GM12878 (cell line): ENCODE measurements around the gene RAD51B. TPM values are rescaled to one million over a fixed set of nuclear protein-coding genes. Genes with fewer than 3 reads are reported as not detected.

Source experiments
- ATF2 ChIP-seq: IDR thresholded peaks from 2 replicates; pipeline ENCODE4 v1.6.1; 2012; ENCODE audit warnings: low read length, inconsistent platforms
- ATF7 ChIP-seq: fragments of 450-650 bp; IDR thresholded peaks from 2 replicates; pipeline ENCODE4 v1.6.1; 2016; ENCODE audit warnings: low read depth, mild to moderate bottlenecking
- BMI1 ChIP-seq: fragments of 450-650 bp; IDR thresholded peaks from 2 replicates; pipeline ENCODE4 v1.6.1; 2016; ENCODE audit warnings: mild to moderate bottlenecking, moderate library complexity, borderline replicate concordance
- CBX5 ChIP-seq: sonication (generic); IDR thresholded peaks from 2 replicates; pipeline ENCODE4 v1.6.1; 2016; ENCODE audit warnings: low read depth, moderate library complexity, mild to moderate bottlenecking, inconsistent platforms
- CHD2 ChIP-seq: IDR thresholded peaks from 2 replicates; pipeline ENCODE4 v1.6.1; 2011; ENCODE audit warnings: low read depth, low read length, improper control_type of control experiment, borderline replicate concordance
- CREB1 ChIP-seq: IDR thresholded peaks from 2 replicates; pipeline ENCODE4 v1.6.1; 2012; ENCODE audit warnings: low read depth, mild to moderate bottlenecking, inconsistent platforms
- CTCF ChIP-seq, 3 experiments: IDR thresholded peaks in 2 of 3; conservative IDR thresholded peaks in 1 of 3; 2 replicates each; pipeline ENCODE4 v1.5.1; 2011; ENCODE audit warnings: low read depth in 3 of 3, low read length in 3 of 3, mild to moderate bottlenecking in 3 of 3, control low read depth in 2 of 3, moderate library complexity in 2 of 3, inconsistent platforms in 1 of 3, mixed read lengths in 1 of 3; ENCODE audit not compliant: control insufficient read depth in 2 of 3, insufficient read depth in 1 of 3; ENCODE audit errors: extremely low read depth in 1 of 3
- E2F4 ChIP-seq: IDR thresholded peaks from 2 replicates; pipeline ENCODE4 v1.6.1; 2012; ENCODE audit warnings: low read depth, low read length, improper control_type of control experiment
- EZH2 ChIP-seq: IDR thresholded peaks from 2 replicates; pipeline ENCODE4 v1.6.1; 2012; ENCODE audit warnings: low read depth, mild to moderate bottlenecking, control low read depth, inconsistent platforms, low read length, borderline replicate concordance; ENCODE audit not compliant: control insufficient read depth
- FOXK2 ChIP-seq: fragments of 450-650 bp; IDR thresholded peaks from 2 replicates; pipeline ENCODE4 v1.6.1; 2017; ENCODE audit warnings: mild to moderate bottlenecking, moderate library complexity
- GATAD2B ChIP-seq: fragments of 450-650 bp; conservative IDR thresholded peaks from 2 replicates; pipeline ENCODE4 v1.6.1; 2017; ENCODE audit warnings: low read depth, mild to moderate bottlenecking, moderate library complexity
- HDGF ChIP-seq: fragments of 450-650 bp; IDR thresholded peaks from 2 replicates; pipeline ENCODE4 v1.6.1; 2016; ENCODE audit warnings: antibody characterized with exemption
- IKZF1 ChIP-seq: fragments of 450-650 bp; conservative IDR thresholded peaks from 2 replicates; pipeline ENCODE4 v1.6.1; 2017; ENCODE audit warnings: antibody characterized with exemption, mild to moderate bottlenecking
- IRF4 ChIP-seq: IDR thresholded peaks from 2 replicates; pipeline ENCODE4 v1.6.1; 2011; ENCODE audit warnings: low read depth, low read length
- IRF5 ChIP-seq: fragments of 450-650 bp; IDR thresholded peaks from 2 replicates; pipeline ENCODE4 v1.6.1; 2017; ENCODE audit warnings: borderline replicate concordance
- JUND ChIP-seq: IDR thresholded peaks from 2 replicates; pipeline ENCODE4 v1.6.1; 2012; ENCODE audit warnings: low read depth, mild to moderate bottlenecking, low read length, improper control_type of control experiment, moderate library complexity
- KAT2A ChIP-seq: conservative IDR thresholded peaks from 2 replicates; pipeline ENCODE4 v1.6.1; 2011; ENCODE audit warnings: low read depth, low read length; ENCODE audit not compliant: control insufficient read depth
- KDM1A ChIP-seq: fragments of 200-600 bp; sonication (generic); IDR thresholded peaks from 2 replicates; pipeline ENCODE4 v1.6.1; 2016; ENCODE audit warnings: borderline replicate concordance
- MXI1 ChIP-seq: fragments of 150-350 bp; IDR thresholded peaks from 2 replicates; pipeline ENCODE4 v1.6.1; 2011; ENCODE audit warnings: low read depth, mild to moderate bottlenecking, inconsistent platforms, low read length, improper control_type of control experiment
- PBX3 ChIP-seq: IDR thresholded peaks from 2 replicates; pipeline ENCODE4 v1.6.1; 2011; ENCODE audit warnings: mild to moderate bottlenecking, low read depth, low read length, moderate library complexity; ENCODE audit not compliant: insufficient replicate concordance
- RBBP5 ChIP-seq: fragments of 200-600 bp; sonication (generic); conservative IDR thresholded peaks from 2 replicates; pipeline ENCODE4 v1.6.1; 2016
- USF2 ChIP-seq: IDR thresholded peaks from 2 replicates; pipeline ENCODE4 v1.6.1; 2011; ENCODE audit warnings: low read depth, low read length, improper control_type of control experiment, borderline replicate concordance
- YBX1 ChIP-seq: fragments of 450-650 bp; IDR thresholded peaks from 2 replicates; pipeline ENCODE4 v1.6.1; 2016; ENCODE audit warnings: antibody characterized with exemption
- polyA plus RNA-seq, 11 experiments: library from polyadenylated mRNA; depleted of rRNA in 4 of 11; unstranded in 6 of 11; stranded (reverse) in 5 of 11; fragments of >200 nt; fragmentation: Nextera tagmentation in 4 of 11; fragmentation: Illumina TruSeq in 1 of 11; extraction: Ambion mirVana in 4 of 11; extraction: Trizol in 1 of 11; gene quantifications; 1 replicate in 1 of 11; 2 replicates in 10 of 11; pipeline versions ENCODE4 v1.2.1 to v1.2.3, GENCODE V29; 2011 to 2016; ENCODE audit warnings: inconsistent platforms in 2 of 11, missing spikeins in 2 of 11, low read depth in 1 of 11
- total RNA-seq, 4 experiments: library from RNA; depleted of rRNA in 3 of 4; stranded (reverse); fragments of >200 nt in 3 of 4; fragmentation: Illumina TruSeq in 1 of 4; extraction: Trizol in 1 of 4; gene quantifications; 2 replicates each; pipeline versions ENCODE4 v1.2.1 to v1.2.3, GENCODE V29; 2013 to 2021

The RAD51B gene
- total and polyA plus RNA-seq, 10 of the 15 experiments (the other 5 are each of a cell fraction or from before 2014, with no cell fraction given), result 9.8 to 26.8 (median 21.3) TPM

GRCh38 chr14:68506645-68507419 lies 687.3 kb downstream of the RAD51B start (continued):
- peak; percentile 68 for TF ChIP-seq MXI1
- TF ChIP-seq IRF5, result no peak
- no peak; the same call in 1 of the 2 replicates for TF ChIP-seq IRF4
- TF ChIP-seq CHD2, result peak; percentile 72; the same call in 1 of the 2 replicates
- TF ChIP-seq USF2, result no peak
- no peak for TF ChIP-seq KDM1A
- TF ChIP-seq IKZF1, result peak; percentile 75
- peak; percentile 44; the same call in 1 of the 2 replicates for TF ChIP-seq ATF7
- no peak for TF ChIP-seq RBBP5
- no peak for TF ChIP-seq CTCF (IDR thresholded peaks at IDR 0.05 in 2 of 3, conservative IDR thresholded peaks at IDR 0.05 in 1 of 3; ENCODE audit: control insufficient read depth in 2 of 3, extremely low read depth in 1 of 3, insufficient read depth in 1 of 3, low read depth in 3 of 3, low read length in 3 of 3)
- no peak for TF ChIP-seq CBX5
- peak; percentile 62; the same call in 1 of the 2 replicates for TF ChIP-seq ATF2
- no peak for TF ChIP-seq YBX1
- 0 out of 2 replicates have a peak, but pooled peaks have one; percentile 55 for TF ChIP-seq GATAD2B
- no peak for TF ChIP-seq E2F4
- TF ChIP-seq KAT2A, result no peak
- TF ChIP-seq BMI1, result no peak
- TF ChIP-seq JUND, result no peak
- TF ChIP-seq PBX3, result no peak
- TF ChIP-seq EZH2, result no peak
- TF ChIP-seq FOXK2, result no peak; the same call in 1 of the 2 replicates
- TF ChIP-seq HDGF, result no peak
- peak; percentile 29; the same call in 1 of the 2 replicates for TF ChIP-seq CREB1
